A673 (cell line): Measurements from ENCODE around the gene CRYGC. TPM values are rescaled to one million over a fixed set of nuclear protein-coding genes. Genes with fewer than 3 reads are reported as not detected.

Experiments
- BruUV-seq: library from RNA; stranded (reverse); fragments of 400-500 nt; replicated peaks from 2 replicates; lab custom pipeline; 2021; lab: Mats Ljungman, UMichigan
- CTCF ChIA-PET: fragments of 300-600 bp; sonication (Branson Sonifier 250); formaldehyde crosslinking; loops from one replicate; lab custom pipeline; 2022; ENCODE audit warnings: antibody characterized with exemption; lab: Charles Lee
- POLR2A ChIA-PET: fragments of 300-600 bp; sonication (Branson Sonifier 250); formaldehyde crosslinking; loops from one replicate; lab custom pipeline; 2022; ENCODE audit warnings: antibody characterized with exemption; ENCODE audit not compliant: low non-redundant PET; lab: Charles Lee
- DNase-seq: peaks from one replicate; pipeline ENCODE4 v3.0.0-alpha.2; 2015; ENCODE audit warnings: low spot score
- H3K27ac ChIP-seq: fragments of 200-600 bp; sonication (generic); 2 replicates; pipeline ENCODE4 v1.5.1; 2016; ENCODE audit warnings: mixed run types, low read depth, mild to moderate bottlenecking, mixed read lengths, antibody characterized with exemption, low read length; ENCODE audit not compliant: poor library complexity, severe bottlenecking
- H3K27me3 ChIP-seq: fragments of 200-600 bp; sonication (generic); replicated peaks from 2 replicates; pipeline ENCODE4 v1.6.1; 2017; ENCODE audit warnings: mixed run types, low read depth, mild to moderate bottlenecking, mixed read lengths, antibody characterized with exemption, low read length; ENCODE audit not compliant: insufficient read depth, poor library complexity
- H3K36me3 ChIP-seq: fragments of 200-600 bp; sonication (generic); 2 replicates; pipeline ENCODE4 v1.6.1; 2016; ENCODE audit warnings: mixed run types, mild to moderate bottlenecking, mixed read lengths, antibody characterized with exemption, low read length; ENCODE audit not compliant: insufficient read depth, poor library complexity, severe bottlenecking
- H3K4me1 ChIP-seq: fragments of 200-600 bp; sonication (generic); 2 replicates; pipeline ENCODE4 v1.6.1; 2017; ENCODE audit warnings: mixed run types, mild to moderate bottlenecking, mixed read lengths, antibody characterized with exemption, low read length; ENCODE audit not compliant: insufficient read depth, poor library complexity, severe bottlenecking
- H3K4me3 ChIP-seq: fragments of 200-600 bp; sonication (generic); 2 replicates; pipeline ENCODE4 v1.5.1; 2016; ENCODE audit warnings: low read depth, mixed run types, mild to moderate bottlenecking, mixed read lengths, low read length; ENCODE audit not compliant: poor library complexity, severe bottlenecking
- H3K9me3 ChIP-seq: fragments of 200-600 bp; sonication (generic); 2 replicates; pipeline ENCODE4 v1.6.1; 2016; ENCODE audit warnings: mixed run types, low read depth, mild to moderate bottlenecking, mixed read lengths, antibody characterized with exemption, low read length; ENCODE audit not compliant: poor library complexity, severe bottlenecking
- CTCF ChIP-seq: fragments of 300-800, 200-600 bp; sonication (generic); conservative IDR thresholded peaks from 2 replicates; pipeline ENCODE4 v1.5.1; 2017; ENCODE audit warnings: low read depth, mild to moderate bottlenecking, antibody characterized with exemption, low read length, moderate library complexity, mixed read lengths
- EZH2 ChIP-seq: fragments of 200-600 bp; sonication (generic); IDR thresholded peaks from 2 replicates; pipeline ENCODE4 v1.6.1; 2017; ENCODE audit warnings: borderline replicate concordance, low read depth, mild to moderate bottlenecking, mixed read lengths, antibody characterized with exemption, low read length; ENCODE audit not compliant: poor library complexity, severe bottlenecking
- intact Hi-C: fragments of 100-400 bp; cut with micrococcal nuclease; formaldehyde crosslinking; loops from one replicate; pipeline ENCODE4 v1.10.0; 2022; ENCODE audit not compliant: unreplicated experiment
- total RNA-seq: library from RNA; stranded (reverse); gene quantifications from 2 replicates; pipeline ENCODE4 v1.2.3, GENCODE V29; 2021

Gene CRYGC
- total RNA-seq, 1 experiment from 2014 or later: not detected

GRCh38 chr2:208164951-208165755 is 35.5 kb upstream of the CRYGC start:
- ChIA-PET CTCF (no interaction called here), POLR2A (no interaction called here)
- no peak overlapping the region for H3K4me3 ChIP-seq
- H3K36me3 ChIP-seq: no peaks in the 10 kb centered on the region
- no peak for DNase-seq
- H3K27me3 ChIP-seq: no peaks in the 10 kb centered on the region
- H3K4me1 ChIP-seq: no peaks in the 10 kb centered on the region
- H3K27ac ChIP-seq: no peak overlapping the region
- H3K9me3 ChIP-seq: no peaks in the 10 kb centered on the region
- BruUV-seq: no TSS peak
- intact Hi-C loops: no loop called here
- TF ChIP-seq CTCF (no peak), EZH2 (no peak)

GRCh38 chr2:208163489-208163888 is 33.9 kb upstream of the CRYGC start, which contains the start of gene CRYGA:
Gene CRYGA (minus strand): TSS chr2:208163589. CDS start chr2:208163556, 33 bp downstream.
- intact Hi-C loops: no loop called here
- no TSS peak for BruUV-seq
- no peak for DNase-seq
- H3K27me3 ChIP-seq: no peaks in the 10 kb centered on the region
- H3K9me3 ChIP-seq: no peaks in the 10 kb centered on the region
- no peaks in the 10 kb centered on the region for H3K36me3 ChIP-seq
- no peak within 1 kb of the TSS for H3K27ac ChIP-seq
- TF ChIP-seq CTCF: no peak
- TF ChIP-seq EZH2: no peak
- no peaks in the 10 kb centered on the region for H3K4me1 ChIP-seq
- H3K4me3 ChIP-seq: no peak within 1 kb of the TSS
- CTCF ChIA-PET: no interaction called here
- POLR2A ChIA-PET: no interaction called here

- intact Hi-C loops: no loop called here
- Histone ChIP-seq H3K9me3 (no peaks in the 10 kb centered on the region), H3K4me3 (no peak overlapping the region), H3K36me3 (no peaks in the 10 kb centered on the region), H3K4me1 (no peaks in the 10 kb centered on the region), H3K27ac (no peak overlapping the region), H3K27me3 (no peaks in the 10 kb centered on the region)
- no peak for DNase-seq
- ChIA-PET CTCF (no interaction called here), POLR2A (no interaction called here)
- TF ChIP-seq EZH2: no peak
- no peak for TF ChIP-seq CTCF
- no TSS peak for BruUV-seq
These were observed 26.8 kb upstream of the CRYGC start for GRCh38 chr2:208156439-208156838.
